ENCODE results near the gene NLGN4Y. TPM values are rescaled to one million over a fixed set of nuclear protein-coding genes. Genes with fewer than 3 reads are reported as not detected.

The NLGN4Y gene
- total and polyA plus RNA-seq, 2 donors (not counting 1 experiment from before 2014, with no cell fraction given) = 21.8 TPM; not detected in 1

DNA sequence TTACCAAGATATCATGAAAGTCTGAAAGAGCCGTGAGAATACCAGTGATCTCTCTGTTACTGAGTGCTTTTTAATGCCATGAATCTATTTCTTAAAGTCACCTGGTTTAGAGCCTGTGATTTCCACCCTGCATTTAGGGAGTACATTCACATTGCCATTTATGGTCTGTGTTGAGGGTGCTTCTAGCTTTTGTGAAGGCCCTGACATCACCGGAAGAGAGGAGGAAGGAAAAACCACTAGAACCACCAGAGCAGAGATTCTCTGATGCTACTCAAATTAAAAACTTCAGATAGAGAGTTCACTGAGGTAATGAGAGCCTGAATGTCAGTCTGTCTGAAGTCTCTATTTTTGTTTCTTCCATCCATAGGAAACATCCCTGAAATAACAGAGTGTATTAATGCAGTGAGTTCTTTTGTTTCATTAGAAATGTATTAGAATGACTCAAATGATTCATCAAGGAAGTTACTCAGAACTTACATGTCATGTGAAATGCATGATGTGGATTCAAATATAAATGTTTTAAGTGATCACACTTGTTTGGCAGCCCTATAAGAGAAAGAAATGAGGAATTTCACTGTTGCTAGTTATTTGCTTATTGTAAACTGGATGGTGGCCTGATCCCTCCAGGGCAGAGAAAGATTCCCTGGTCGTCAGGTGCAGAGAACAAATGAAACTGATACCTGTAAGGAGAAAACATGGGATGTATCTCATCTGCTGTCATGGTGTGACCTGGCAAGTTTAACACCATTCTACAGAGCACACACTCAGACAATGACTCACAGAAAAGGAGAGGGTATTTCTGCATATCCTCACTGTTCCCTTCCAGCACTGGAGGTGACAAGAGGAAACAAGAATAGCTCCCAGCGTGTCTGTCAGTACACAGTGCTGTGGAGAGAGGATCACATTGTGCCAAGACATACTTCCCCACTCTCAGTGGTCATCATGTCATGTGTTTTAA is 310.1 kb downstream of the NLGN4Y start:
- TF ChIP-seq EZH2 (IDR thresholded peaks at IDR 0.05; ENCODE audit: low read length, missing control alignments) (no peak), CTCF (conservative IDR thresholded peaks at IDR 0.05 in 1 of 2, IDR thresholded peaks at IDR 0.05 in 1 of 2; ENCODE audit: low read depth in 1 of 2, low read length in 2 of 2) (no peak)
- Histone ChIP-seq H4K20me1 (ENCODE audit: control insufficient read depth, extremely low read depth, insufficient read depth, low read length) (no peaks in the 10 kb centered on the region), H3K27ac (ENCODE audit: insufficient read depth, low read length) (no peak overlapping the region), H3K9me3 (ENCODE audit: control insufficient read depth, insufficient read depth, low read depth, low read length) (no peaks in the 10 kb centered on the region), H3K4me1 (ENCODE audit: control insufficient read depth, extremely low read depth, insufficient read depth, low read length) (no peaks in the 10 kb centered on the region), H3K4me2 (ENCODE audit: extremely low read depth, insufficient read depth, low read length) (no peak overlapping the region), H3K36me3 (ENCODE audit: control insufficient read depth, insufficient read depth, low read length) (no peaks in the 10 kb centered on the region), H3K4me3 (replicated peaks in 1 of 4; ENCODE audit: control extremely low read depth in 1 of 4, insufficient read depth in 1 of 4, low read depth in 3 of 4, low read length in 4 of 4) (no peak overlapping the region), H2AFZ (ENCODE audit: low read length) (no peak overlapping the region), H3K9ac (ENCODE audit: insufficient read depth, low read length) (no peak overlapping the region), H3K27me3 (ENCODE audit: control insufficient read depth, insufficient read depth, low read length) (no peaks in the 10 kb centered on the region), H3K79me2 (ENCODE audit: control insufficient read depth, insufficient read depth, low read length) (no peaks in the 10 kb centered on the region)
- peak in 1 of 2 donors; percentile 51 for DNase-seq (ENCODE audit: low read depth in 2 of 2)

DNA sequence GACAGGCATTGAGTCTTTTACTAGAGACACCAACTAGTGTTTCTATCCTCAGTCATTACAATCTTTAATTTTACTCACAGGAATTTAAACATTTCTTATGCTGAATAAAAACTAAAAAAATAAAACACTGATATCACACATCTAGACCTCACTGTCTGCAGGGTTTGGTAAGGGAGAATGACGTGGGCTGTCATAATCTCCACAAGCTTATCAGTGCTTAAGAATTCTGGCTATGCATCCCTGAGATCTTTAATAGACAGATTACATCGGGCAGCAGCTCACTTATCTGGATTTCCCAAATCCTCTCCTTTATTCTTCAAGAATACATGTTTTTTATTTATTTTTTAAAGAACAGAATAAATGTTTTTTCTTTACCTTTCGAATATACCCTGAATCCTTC is 313.1 kb downstream of the NLGN4Y start:
- no peaks in the 10 kb centered on the region for H3K4me1 ChIP-seq (ENCODE audit: control insufficient read depth, extremely low read depth, insufficient read depth, low read length)
- H3K9me3 ChIP-seq (ENCODE audit: control insufficient read depth, insufficient read depth, low read depth, low read length) = no peaks in the 10 kb centered on the region
- H3K4me3 ChIP-seq (replicated peaks in 1 of 4; ENCODE audit: control extremely low read depth in 1 of 4, insufficient read depth in 1 of 4, low read depth in 3 of 4, low read length in 4 of 4) = no peak overlapping the region
- no peaks in the 10 kb centered on the region for H3K79me2 ChIP-seq (ENCODE audit: control insufficient read depth, insufficient read depth, low read length)
- no peak overlapping the region for H2AFZ ChIP-seq (ENCODE audit: low read length)
- no peak overlapping the region for H3K9ac ChIP-seq (ENCODE audit: insufficient read depth, low read length)
- DNase-seq (ENCODE audit: low read depth in 2 of 2) = no peak
- no peak for TF ChIP-seq EZH2 (IDR thresholded peaks at IDR 0.05; ENCODE audit: low read length, missing control alignments)
- TF ChIP-seq CTCF (conservative IDR thresholded peaks at IDR 0.05 in 1 of 2, IDR thresholded peaks at IDR 0.05 in 1 of 2; ENCODE audit: low read depth in 1 of 2, low read length in 2 of 2) = no peak
- H3K27ac ChIP-seq (ENCODE audit: insufficient read depth, low read length) = no peak overlapping the region
- no peaks in the 10 kb centered on the region for H4K20me1 ChIP-seq (ENCODE audit: control insufficient read depth, extremely low read depth, insufficient read depth, low read length)
- H3K27me3 ChIP-seq (ENCODE audit: control insufficient read depth, insufficient read depth, low read length) = no peaks in the 10 kb centered on the region
- H3K4me2 ChIP-seq (ENCODE audit: extremely low read depth, insufficient read depth, low read length) = no peak overlapping the region
- H3K36me3 ChIP-seq (ENCODE audit: control insufficient read depth, insufficient read depth, low read length) = no peaks in the 10 kb centered on the region

DNA sequence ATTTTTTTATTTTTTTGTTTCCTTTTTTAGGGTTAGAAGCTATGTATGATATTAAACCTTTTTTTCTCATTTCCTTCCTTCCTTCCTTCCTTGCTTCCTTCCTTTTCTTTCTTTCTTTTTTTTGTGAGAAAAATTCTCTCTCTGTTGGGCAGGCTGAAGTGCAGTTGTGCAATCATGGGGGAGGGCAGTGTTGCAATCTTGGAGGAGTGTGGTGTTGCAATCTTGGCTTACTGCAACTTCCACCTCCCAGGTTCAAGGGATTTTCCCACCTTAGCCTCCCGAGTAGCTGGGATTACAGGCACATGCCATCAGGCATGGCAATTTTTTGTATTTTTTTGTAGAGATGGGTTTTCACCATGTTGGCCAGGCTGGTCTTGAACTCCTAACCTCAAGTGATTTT is 326.4 kb downstream of the NLGN4Y start:
- no peak overlapping the region for H2AFZ ChIP-seq (ENCODE audit: low read length)
- peak in 1 of 2 donors; percentile 59 for DNase-seq (ENCODE audit: low read depth in 2 of 2)
- H3K27me3 ChIP-seq (ENCODE audit: control insufficient read depth, insufficient read depth, low read length) = no peaks in the 10 kb centered on the region
- no peak overlapping the region for H3K27ac ChIP-seq (ENCODE audit: insufficient read depth, low read length)
- H3K4me1 ChIP-seq (ENCODE audit: control insufficient read depth, extremely low read depth, insufficient read depth, low read length) = no peaks in the 10 kb centered on the region
- H4K20me1 ChIP-seq (ENCODE audit: control insufficient read depth, extremely low read depth, insufficient read depth, low read length) = no peaks in the 10 kb centered on the region
- H3K9me3 ChIP-seq (ENCODE audit: control insufficient read depth, insufficient read depth, low read depth, low read length) = no peaks in the 10 kb centered on the region
- H3K9ac ChIP-seq (ENCODE audit: insufficient read depth, low read length) = no peak overlapping the region
- TF ChIP-seq CTCF (conservative IDR thresholded peaks at IDR 0.05 in 1 of 2, IDR thresholded peaks at IDR 0.05 in 1 of 2; ENCODE audit: low read depth in 1 of 2, low read length in 2 of 2) (no peak), EZH2 (IDR thresholded peaks at IDR 0.05; ENCODE audit: low read length, missing control alignments) (no peak)
- no peaks in the 10 kb centered on the region for H3K79me2 ChIP-seq (ENCODE audit: control insufficient read depth, insufficient read depth, low read length)
- H3K4me2 ChIP-seq (ENCODE audit: extremely low read depth, insufficient read depth, low read length) = no peak overlapping the region
- H3K36me3 ChIP-seq (ENCODE audit: control insufficient read depth, insufficient read depth, low read length) = no peaks in the 10 kb centered on the region
- H3K4me3 ChIP-seq (replicated peaks in 1 of 4; ENCODE audit: control extremely low read depth in 1 of 4, insufficient read depth in 1 of 4, low read depth in 3 of 4, low read length in 4 of 4) = no peak overlapping the region
